Measurements from ENCODE around the gene MDM1. TPM values are rescaled to one million over a fixed set of nuclear protein-coding genes. Genes with fewer than 3 reads are reported as not detected.

MDM1 gene
- 18.0 TPM for polyA plus RNA-seq

- no peaks in the 10 kb centered on the region for H3K27me3 Mint-ChIP-seq
- H3K4me3 Mint-ChIP-seq: peak within 1 kb of the TSS; percentile 87 to 95 (median 90)
- H3K9me3 Mint-ChIP-seq: no peaks in the 10 kb centered on the region
- no peaks in the 10 kb centered on the region for H3K36me3 Mint-ChIP-seq
- H3K27ac Mint-ChIP-seq: peak within 1 kb of the TSS; percentile 70 to 95 (median 87)
- H3K4me1 Mint-ChIP-seq: peaks cover 20 to 37% (median 26%) of the 10 kb centered on the region in 3 donors
Measured at GRCh38 chr12:68331869-68332727, at the start of gene MDM1. TSS of gene MDM1 (minus strand) at chr12:68332362. CDS start at chr12:68332245, 117 bp downstream.

GRCh38 chr12:68381476-68382219 lies 49.5 kb upstream of the MDM1 start:
- Mint-ChIP-seq H3K27ac (no peak overlapping the region), H3K27me3 (peaks cover 4% of the 10 kb centered on the region), H3K36me3 (peaks cover 2% of the 10 kb centered on the region), H3K4me1 (peaks cover 2 to 5% (median 3%) of the 10 kb centered on the region in 3 donors), H3K4me3 (no peak overlapping the region), H3K9me3 (no peaks in the 10 kb centered on the region)

- no peaks in the 10 kb centered on the region for H3K9me3 Mint-ChIP-seq
- no peak overlapping the region for H3K27ac Mint-ChIP-seq
- peaks cover 2% of the 10 kb centered on the region for H3K27me3 Mint-ChIP-seq
- peaks cover 2% of the 10 kb centered on the region for H3K36me3 Mint-ChIP-seq
- H3K4me3 Mint-ChIP-seq: no peak overlapping the region
- H3K4me1 Mint-ChIP-seq: peaks cover 15 to 23% (median 20%) of the 10 kb centered on the region in 3 donors
Measured at GRCh38 chr12:68378872-68379606, 46.9 kb upstream of the MDM1 start.

- H3K36me3 Mint-ChIP-seq: peaks cover 2% of the 10 kb centered on the region
- H3K4me1 Mint-ChIP-seq: peaks cover 23 to 30% (median 29%) of the 10 kb centered on the region in 3 donors
- H3K9me3 Mint-ChIP-seq: peaks cover 0 to 2% (median 0%) of the 10 kb centered on the region in 3 donors
- peaks cover 2% of the 10 kb centered on the region for H3K27me3 Mint-ChIP-seq
- H3K27ac Mint-ChIP-seq: peak overlapping the region in 2 of 3 donors; percentile 2 to 9
- H3K4me3 Mint-ChIP-seq: no peak overlapping the region
Measured at GRCh38 chr12:68377881-68378280, 45.7 kb upstream of the MDM1 start.

- Mint-ChIP-seq H3K4me3 (no peak overlapping the region), H3K27ac (peak overlapping the region in 1 of 3 donors; percentile 79), H3K27me3 (peaks cover 2% of the 10 kb centered on the region), H3K36me3 (peaks cover under 1% of the 10 kb centered on the region), H3K4me1 (peaks cover 25 to 32% (median 31%) of the 10 kb centered on the region in 3 donors), H3K9me3 (peaks cover 0 to 2% (median 0%) of the 10 kb centered on the region in 3 donors)
Measured at GRCh38 chr12:68376901-68377300, 44.7 kb upstream of the MDM1 start.

- peak overlapping the region in 2 of 4 donors; percentile 23 to 86 for H3K4me3 Mint-ChIP-seq
- H3K27ac Mint-ChIP-seq: peak overlapping the region; percentile 32 to 82 (median 50)
- H3K36me3 Mint-ChIP-seq: no peaks in the 10 kb centered on the region
- no peaks in the 10 kb centered on the region for H3K27me3 Mint-ChIP-seq
- H3K4me1 Mint-ChIP-seq: peaks cover 27 to 32% (median 28%) of the 10 kb centered on the region in 3 donors
- H3K9me3 Mint-ChIP-seq: peaks cover 0 to 2% (median 0%) of the 10 kb centered on the region in 3 donors
Measured at GRCh38 chr12:68375756-68376695, 43.9 kb upstream of the MDM1 start.

- H3K4me1 Mint-ChIP-seq: peaks cover 27 to 32% (median 28%) of the 10 kb centered on the region in 3 donors
- H3K4me3 Mint-ChIP-seq: peak overlapping the region; percentile 21 to 89 (median 68)
Measured at GRCh38 chr12:68374307-68374982, 42.3 kb upstream of the MDM1 start.

GRCh38 chr12:68370667-68371066 lies 38.5 kb upstream of the MDM1 start:
- Mint-ChIP-seq H3K27ac (no peak overlapping the region), H3K4me1 (peaks cover 44 to 49% (median 46%) of the 10 kb centered on the region in 3 donors), H3K9me3 (peaks cover 0 to 2% (median 0%) of the 10 kb centered on the region in 3 donors), H3K27me3 (no peaks in the 10 kb centered on the region), H3K4me3 (no peak overlapping the region), H3K36me3 (no peaks in the 10 kb centered on the region)

More at GRCh38 chr12:68374307-68374982, 42.3 kb upstream of the MDM1 start:
- H3K36me3 Mint-ChIP-seq: no peaks in the 10 kb centered on the region
- peaks cover 0 to 2% (median 0%) of the 10 kb centered on the region in 3 donors for H3K9me3 Mint-ChIP-seq
- H3K27me3 Mint-ChIP-seq: no peaks in the 10 kb centered on the region
- H3K27ac Mint-ChIP-seq: peak overlapping the region; percentile 57 to 96 (median 75)

GRCh38 chr12:68370006-68370590 lies 37.9 kb upstream of the MDM1 start:
- Mint-ChIP-seq H3K27me3 (no peaks in the 10 kb centered on the region), H3K36me3 (no peaks in the 10 kb centered on the region), H3K27ac (no peak overlapping the region), H3K4me3 (no peak overlapping the region), H3K9me3 (peaks cover 0 to 2% (median 0%) of the 10 kb centered on the region in 3 donors), H3K4me1 (peaks cover 46 to 47% (median 47%) of the 10 kb centered on the region in 3 donors)

- no peaks in the 10 kb centered on the region for H3K36me3 Mint-ChIP-seq
- peaks cover 0 to 2% (median 0%) of the 10 kb centered on the region in 3 donors for H3K9me3 Mint-ChIP-seq
- H3K4me3 Mint-ChIP-seq: peak overlapping the region in 3 of 4 donors; percentile 4 to 56 (median 40)
- H3K27ac Mint-ChIP-seq: peak overlapping the region; percentile 60 to 89 (median 84)
- no peaks in the 10 kb centered on the region for H3K27me3 Mint-ChIP-seq
- H3K4me1 Mint-ChIP-seq: peaks cover 46 to 48% (median 46%) of the 10 kb centered on the region in 3 donors
Measured at GRCh38 chr12:68368327-68368726, 36.2 kb upstream of the MDM1 start.

- Mint-ChIP-seq H3K27ac (peak overlapping the region; percentile 60 to 89 (median 84)), H3K9me3 (no peaks in the 10 kb centered on the region), H3K4me1 (peaks cover 42 to 46% (median 44%) of the 10 kb centered on the region in 3 donors), H3K27me3 (no peaks in the 10 kb centered on the region), H3K4me3 (peak overlapping the region in 3 of 4 donors; percentile 15 to 56 (median 40)), H3K36me3 (no peaks in the 10 kb centered on the region)
Measured at GRCh38 chr12:68367903-68368302, 35.7 kb upstream of the MDM1 start.

GRCh38 chr12:68367116-68367515 lies 35.0 kb upstream of the MDM1 start:
- H3K27ac Mint-ChIP-seq: peak overlapping the region in 2 of 3 donors; percentile 12 to 84
- H3K36me3 Mint-ChIP-seq: no peaks in the 10 kb centered on the region
- peaks cover 37 to 45% (median 41%) of the 10 kb centered on the region in 3 donors for H3K4me1 Mint-ChIP-seq
- H3K4me3 Mint-ChIP-seq: peak overlapping the region in 1 of 4 donors; percentile 45
- H3K9me3 Mint-ChIP-seq: no peaks in the 10 kb centered on the region
- no peaks in the 10 kb centered on the region for H3K27me3 Mint-ChIP-seq
